Lung microvascular endothelial cell (primary cell): ENCODE data around the gene SH3PXD2A. TPM values are rescaled to one million over a fixed set of nuclear protein-coding genes. Genes with fewer than 3 reads are reported as not detected.

Experiments
- DNase-seq, 2 donors: peaks; one replicate each; pipeline versions ENCODE4 v3.0.0 to v3.0.0-alpha.2; 2010; ENCODE audit warnings: low read depth in 2 of 2
- total RNA-seq: library from RNA; depleted of rRNA; stranded (reverse); fragments of >200 nt; gene quantifications from 2 replicates; pipeline ENCODE4 v1.2.1, GENCODE V29; 2014

Gene SH3PXD2A
- total RNA-seq, result 0.99 and 2.0 TPM in 2 replicates

- peak; percentile 36 to 55 for DNase-seq
Observed at GRCh38 chr10:103855424-103855823, at the start of gene SH3PXD2A. Gene SH3PXD2A (minus strand): TSS chr10:103855576. CDS start chr10:103855266, 310 bp downstream.

GRCh38 chr10:103901299-103901698, 45.9 kb upstream of the SH3PXD2A start:
- peak; percentile 49 to 52 for DNase-seq

GRCh38 chr10:103899312-103899711, 43.9 kb upstream of the SH3PXD2A start:
- DNase-seq, result no peak

- no peak for DNase-seq
Observed at GRCh38 chr10:103897241-103897774, 41.9 kb upstream of the SH3PXD2A start.

GRCh38 chr10:103896225-103896624, 40.8 kb upstream of the SH3PXD2A start:
- peak in 1 of 2 donors; percentile 67 for DNase-seq

GRCh38 chr10:103895411-103896186, 40.2 kb upstream of the SH3PXD2A start:
- peak; percentile 45 to 81 for DNase-seq

GRCh38 chr10:103894441-103894864, 39.1 kb upstream of the SH3PXD2A start:
- DNase-seq, result peak; percentile 36 to 78

- no peak for DNase-seq
Observed at GRCh38 chr10:103893817-103894216, 38.4 kb upstream of the SH3PXD2A start.

- DNase-seq, result no peak
Observed at GRCh38 chr10:103892181-103892580, 36.8 kb upstream of the SH3PXD2A start.

- DNase-seq, result no peak
Observed at GRCh38 chr10:103890688-103891087, 35.3 kb upstream of the SH3PXD2A start.

- peak; percentile 25 to 74 for DNase-seq
Observed at GRCh38 chr10:103890194-103890658, 34.9 kb upstream of the SH3PXD2A start.

GRCh38 chr10:103889121-103889720, 33.8 kb upstream of the SH3PXD2A start:
- no peak for DNase-seq

- DNase-seq, result peak; percentile 84 to 91
Observed at GRCh38 chr10:103888113-103888841, 32.9 kb upstream of the SH3PXD2A start.

- no peak for DNase-seq
Observed at GRCh38 chr10:103885617-103886016, 30.2 kb upstream of the SH3PXD2A start.

- DNase-seq, result peak; percentile 60 to 62
Observed at GRCh38 chr10:103884681-103885139, 29.3 kb upstream of the SH3PXD2A start.

GRCh38 chr10:103882285-103883007, 27.1 kb upstream of the SH3PXD2A start:
- DNase-seq, result peak in 1 of 2 donors; percentile 17

- peak in 1 of 2 donors; percentile 28 for DNase-seq
Observed at GRCh38 chr10:103881416-103882284, 26.3 kb upstream of the SH3PXD2A start.

GRCh38 chr10:103879831-103880230, 24.5 kb upstream of the SH3PXD2A start:
- no peak for DNase-seq

GRCh38 chr10:103879409-103879808, 24.0 kb upstream of the SH3PXD2A start:
- no peak for DNase-seq

- DNase-seq, result no peak
Observed at GRCh38 chr10:103877861-103878260, 22.5 kb upstream of the SH3PXD2A start.
